ENCODE measurements around the gene APOL5.

DNA sequence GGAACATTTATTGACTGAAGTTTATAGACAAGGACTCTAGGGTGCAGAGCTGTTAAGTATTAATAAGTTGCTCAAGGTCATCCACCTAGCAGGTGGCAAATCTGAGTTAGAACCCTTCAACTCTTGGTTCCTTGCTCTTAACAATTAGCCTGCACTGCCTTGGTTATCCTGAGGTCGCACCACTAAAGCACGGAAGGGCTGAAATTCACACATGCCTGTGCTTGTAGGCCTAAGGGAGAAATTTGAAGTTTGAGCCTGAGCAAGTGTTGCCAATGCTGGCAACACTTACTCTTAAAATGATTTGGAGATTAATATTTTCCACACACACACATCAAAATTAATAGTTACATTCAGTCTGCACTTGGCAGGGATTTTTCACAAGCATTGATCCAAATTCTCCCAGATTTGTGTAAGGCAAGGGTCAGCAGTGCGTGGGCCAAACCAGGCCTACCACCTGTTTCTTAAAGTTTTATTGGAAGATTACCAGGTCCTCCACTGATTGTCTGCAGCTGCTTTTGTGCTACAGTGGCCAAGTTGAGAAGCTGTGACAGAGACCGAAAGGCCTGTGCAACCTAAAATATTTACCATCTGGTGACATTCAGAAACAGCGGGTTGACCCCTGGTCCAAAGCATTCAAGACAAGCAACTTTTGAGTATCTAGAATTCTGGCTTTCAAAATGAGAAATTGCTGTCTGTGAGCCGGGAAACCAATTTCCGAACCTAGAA lies 16.3 kb downstream of the APOL5 start:
- TF ChIP-seq EZH2phosphoT487 (IDR thresholded peaks at IDR 0.05; ENCODE audit: borderline replicate concordance, low read depth, low read length) = no peak
- TF ChIP-seq, protein P1, sequence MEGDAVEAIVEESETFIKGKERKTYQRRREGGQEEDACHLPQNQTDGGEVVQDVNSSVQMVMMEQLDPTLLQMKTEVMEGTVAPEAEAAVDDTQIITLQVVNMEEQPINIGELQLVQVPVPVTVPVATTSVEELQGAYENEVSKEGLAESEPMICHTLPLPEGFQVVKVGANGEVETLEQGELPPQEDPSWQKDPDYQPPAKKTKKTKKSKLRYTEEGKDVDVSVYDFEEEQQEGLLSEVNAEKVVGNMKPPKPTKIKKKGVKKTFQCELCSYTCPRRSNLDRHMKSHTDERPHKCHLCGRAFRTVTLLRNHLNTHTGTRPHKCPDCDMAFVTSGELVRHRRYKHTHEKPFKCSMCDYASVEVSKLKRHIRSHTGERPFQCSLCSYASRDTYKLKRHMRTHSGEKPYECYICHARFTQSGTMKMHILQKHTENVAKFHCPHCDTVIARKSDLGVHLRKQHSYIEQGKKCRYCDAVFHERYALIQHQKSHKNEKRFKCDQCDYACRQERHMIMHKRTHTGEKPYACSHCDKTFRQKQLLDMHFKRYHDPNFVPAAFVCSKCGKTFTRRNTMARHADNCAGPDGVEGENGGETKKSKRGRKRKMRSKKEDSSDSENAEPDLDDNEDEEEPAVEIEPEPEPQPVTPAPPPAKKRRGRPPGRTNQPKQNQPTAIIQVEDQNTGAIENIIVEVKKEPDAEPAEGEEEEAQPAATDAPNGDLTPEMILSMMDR (conservative IDR thresholded peaks at IDR 0.05; ENCODE audit: low read length) = no peak

Data from OCI-LY7 (cell line).